Duodenal mucosa (tissue), 2 donors: Measurements from ENCODE around the gene CP.
A peak's percentile ranks its signal among the peaks of the same experiment; 100 is the strongest.
"Not testable (repeated sequence)": the region's sequence is repeated elsewhere in the genome, so short reads cannot be mapped to it uniquely, and the experiment has no call there.

Source experiments
- H3K27ac ChIP-seq: one replicate; pipeline ENCODE4 v1.7.0; 2013; ENCODE audit warnings: low read depth, low read length
- H3K27me3 ChIP-seq, 2 donors: one replicate each; pipeline ENCODE4 v1.7.0; 2013; ENCODE audit warnings: low read length in 2 of 2, control low read depth in 1 of 2; ENCODE audit not compliant: insufficient read depth in 2 of 2, control insufficient read depth in 1 of 2
- H3K36me3 ChIP-seq, 2 donors: one replicate each; pipeline ENCODE4 v1.7.0; 2013; ENCODE audit warnings: low read length in 2 of 2, control low read depth in 1 of 2; ENCODE audit not compliant: insufficient read depth in 2 of 2, control insufficient read depth in 1 of 2
- H3K4me1 ChIP-seq, 2 donors: one replicate each; pipeline ENCODE4 v1.7.0; 2013; ENCODE audit warnings: low read length in 2 of 2, control low read depth in 1 of 2; ENCODE audit not compliant: insufficient read depth in 2 of 2, control insufficient read depth in 1 of 2
- H3K4me3 ChIP-seq, 2 donors: one replicate each; pipeline ENCODE4 v1.7.0; 2013; ENCODE audit warnings: low read length in 2 of 2, low read depth in 1 of 2
- H3K9ac ChIP-seq, 2 donors: one replicate each; pipeline ENCODE4 v1.7.0; 2013; ENCODE audit warnings: low read length in 2 of 2, low read depth in 1 of 2
- H3K9me3 ChIP-seq, 2 donors: one replicate each; pipeline ENCODE4 v1.7.0; 2013; ENCODE audit warnings: low read length in 2 of 2, control low read depth in 1 of 2; ENCODE audit not compliant: control insufficient read depth in 1 of 2

Gene CP

GRCh38 chr3:149247929-149248691, 26.5 kb upstream of the CP start:
- Histone ChIP-seq H3K36me3 (no peaks in the 10 kb centered on the region), H3K27me3 (no peaks in the 10 kb centered on the region), H3K4me1 (peaks cover 13 to 18% of the 10 kb centered on the region in 2 donors), H3K9ac (no peak overlapping the region), H3K4me3 (no peak overlapping the region), H3K9me3 (no peaks in the 10 kb centered on the region), H3K27ac (peak overlapping the region; percentile 18)

DNA sequence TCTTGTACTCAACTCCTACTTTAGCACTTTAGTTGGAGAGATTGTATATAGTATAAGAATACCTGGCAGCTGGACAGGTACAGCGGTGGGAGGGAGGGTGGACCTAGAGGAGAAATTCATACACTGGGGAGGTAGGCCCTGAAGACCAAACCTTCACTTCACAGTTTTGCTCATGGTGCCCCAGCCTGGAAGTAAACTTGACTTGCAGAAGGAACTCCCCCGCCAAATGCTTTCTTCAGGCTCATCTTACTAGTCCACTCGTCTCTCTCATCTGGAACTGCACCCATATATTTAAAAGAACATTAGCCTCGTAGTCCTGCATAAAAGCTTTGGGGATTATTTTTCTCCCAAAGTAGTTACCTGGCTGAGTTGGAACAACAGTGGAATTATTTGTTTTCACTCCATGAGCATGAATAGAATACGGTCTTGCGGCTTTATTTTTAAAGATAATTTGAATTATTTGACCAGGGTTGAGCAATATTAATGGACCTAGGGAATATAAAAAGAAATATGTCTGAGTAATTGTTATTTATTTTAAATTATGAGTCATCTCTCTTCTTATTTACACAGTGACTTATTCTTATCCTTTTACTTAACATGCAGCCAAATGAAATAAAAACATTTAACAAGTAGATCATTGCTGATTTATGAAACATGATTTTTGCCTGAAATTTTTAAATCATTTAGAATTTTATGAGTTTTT, 25.5 kb upstream of the CP start:
- H3K27me3 ChIP-seq, result no peaks in the 10 kb centered on the region
- H3K9ac ChIP-seq, result no peak overlapping the region
- no peaks in the 10 kb centered on the region for H3K9me3 ChIP-seq
- peaks cover 13 to 18% of the 10 kb centered on the region in 2 donors for H3K4me1 ChIP-seq
- no peak overlapping the region for H3K27ac ChIP-seq
- no peaks in the 10 kb centered on the region for H3K36me3 ChIP-seq
- no peak overlapping the region for H3K4me3 ChIP-seq

DNA sequence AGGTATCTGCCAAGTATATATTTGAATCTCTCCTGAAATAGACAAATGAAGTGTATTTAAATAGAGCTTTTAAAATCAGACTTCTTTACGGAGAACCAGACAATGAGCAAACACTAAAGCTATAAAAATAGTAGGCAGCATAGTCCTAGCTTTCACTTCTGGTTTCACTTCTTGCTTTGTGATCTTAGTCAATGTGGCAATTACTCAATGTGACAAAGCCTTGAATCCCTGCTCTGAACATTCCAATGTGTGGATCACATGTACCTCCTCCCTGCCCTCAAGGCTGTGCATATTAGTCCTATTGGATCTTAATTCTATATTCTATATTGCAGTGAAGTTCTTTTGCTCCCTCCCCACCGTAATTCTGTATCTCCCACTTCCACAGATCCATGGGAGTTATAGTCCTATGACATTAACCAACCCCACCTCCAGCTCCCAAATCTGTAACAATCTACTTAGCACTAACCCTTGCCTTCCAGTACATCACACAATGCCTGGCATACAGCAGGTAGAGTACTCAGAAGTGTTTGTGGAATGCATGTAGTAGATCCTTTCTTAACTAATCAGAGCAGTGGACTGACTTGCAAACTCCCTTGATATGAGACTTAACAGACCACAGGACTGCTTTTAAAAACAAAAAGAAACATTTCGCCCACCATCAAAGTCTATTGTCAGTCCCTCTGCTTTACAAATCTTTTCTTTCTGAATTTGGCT, 24.3 kb upstream of the CP start:
- H3K27me3 ChIP-seq, result no peaks in the 10 kb centered on the region
- peaks cover 13 to 18% of the 10 kb centered on the region in 2 donors for H3K4me1 ChIP-seq
- no peaks in the 10 kb centered on the region for H3K9me3 ChIP-seq
- H3K9ac ChIP-seq, result no peak overlapping the region
- peak overlapping the region in 1 of 2 donors; percentile 30 for H3K4me3 ChIP-seq
- no peaks in the 10 kb centered on the region for H3K36me3 ChIP-seq
- no peak overlapping the region for H3K27ac ChIP-seq

DNA sequence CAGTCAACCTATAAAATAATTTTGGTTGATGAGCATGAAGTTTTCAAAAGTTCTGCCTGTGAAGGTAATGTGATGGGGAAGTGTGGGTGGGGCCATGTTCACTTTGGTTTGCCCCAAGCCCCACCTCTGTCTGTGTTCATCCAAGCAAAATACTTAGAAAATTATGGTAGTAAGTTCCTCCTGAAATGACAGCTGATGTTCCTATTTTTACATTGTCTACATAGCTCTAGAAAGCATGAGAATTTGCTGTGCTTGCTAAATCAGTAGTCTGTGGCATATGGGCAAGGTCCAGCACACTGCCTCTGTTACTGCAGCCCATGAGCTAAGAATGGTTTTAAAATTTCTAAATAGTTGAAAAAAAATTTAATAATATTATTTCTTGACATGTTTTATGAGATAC, 21.9 kb upstream of the CP start:
- Histone ChIP-seq H3K4me1 (peaks cover 13 to 18% of the 10 kb centered on the region in 2 donors), H3K4me3 (no peak overlapping the region), H3K27ac (no peak overlapping the region), H3K36me3 (no peaks in the 10 kb centered on the region), H3K27me3 (no peaks in the 10 kb centered on the region), H3K9me3 (no peaks in the 10 kb centered on the region), H3K9ac (no peak overlapping the region)

GRCh38 chr3:149239357-149239936, 17.8 kb upstream of the CP start:
- Histone ChIP-seq H3K9me3 (no peaks in the 10 kb centered on the region), H3K36me3 (no peaks in the 10 kb centered on the region), H3K9ac (no peak overlapping the region), H3K4me3 (no peak overlapping the region), H3K4me1 (peaks cover 16 to 17% of the 10 kb centered on the region in 2 donors), H3K27me3 (no peaks in the 10 kb centered on the region), H3K27ac (no peak overlapping the region)

GRCh38 chr3:149238268-149238667, 16.6 kb upstream of the CP start:
- H3K27ac ChIP-seq, H3K4me3 ChIP-seq: not testable (repeated sequence)

DNA sequence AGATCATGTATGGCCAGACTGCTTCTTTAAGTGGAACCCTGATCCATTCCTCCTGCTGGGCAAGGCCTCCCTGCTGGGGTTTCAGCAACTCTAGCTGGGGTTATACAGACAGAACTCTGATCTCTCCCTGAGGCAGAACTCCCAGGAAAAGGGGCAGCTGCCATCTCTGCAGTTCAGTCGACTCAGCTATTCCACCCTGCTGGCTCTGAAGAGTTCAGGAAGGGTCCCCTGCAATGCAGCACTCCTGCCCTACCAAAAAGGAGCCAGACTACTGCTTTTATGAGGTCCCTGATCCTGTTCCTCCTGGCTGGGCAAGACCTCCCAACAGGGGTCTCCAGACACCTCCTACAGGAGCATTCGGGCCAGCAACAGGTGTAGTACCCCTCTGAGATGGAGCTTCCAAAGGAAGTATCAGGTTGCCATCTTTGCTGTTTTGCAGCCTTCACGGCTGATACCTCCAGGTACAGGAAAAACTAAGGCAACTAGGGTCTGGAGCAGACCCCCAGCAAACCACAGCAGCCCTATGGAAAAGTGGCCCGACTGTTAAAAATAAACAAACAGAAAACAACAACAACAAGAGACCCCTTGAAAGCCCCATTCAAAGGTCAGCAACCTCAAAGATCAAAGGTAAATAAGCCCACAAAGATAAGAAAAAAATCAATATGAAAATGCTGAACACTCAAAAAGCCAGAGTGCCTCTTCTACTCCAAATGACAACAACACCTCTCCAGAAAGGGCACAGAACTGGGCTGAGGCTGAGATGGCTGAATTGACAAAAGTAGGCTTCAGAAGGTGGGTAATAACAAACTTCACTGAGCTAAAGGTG, 14.2 kb upstream of the CP start:
- H3K27ac ChIP-seq, result no peak overlapping the region
- no peaks in the 10 kb centered on the region for H3K27me3 ChIP-seq
- H3K9me3 ChIP-seq, result no peaks in the 10 kb centered on the region
- H3K4me3 ChIP-seq, result no peak overlapping the region
- H3K36me3 ChIP-seq, result no peaks in the 10 kb centered on the region
- H3K4me1 ChIP-seq, result peaks cover 16 to 17% of the 10 kb centered on the region in 2 donors
- H3K9ac ChIP-seq, result no peak overlapping the region

More at GRCh38 chr3:149238268-149238667, 16.6 kb upstream of the CP start:
- H3K36me3 ChIP-seq, H3K9ac ChIP-seq, H3K27me3 ChIP-seq, H3K9me3 ChIP-seq: not testable (repeated sequence)
- H3K4me1 ChIP-seq, result peaks cover 16 to 17% of the 10 kb centered on the region in 2 donors

- no peaks in the 10 kb centered on the region for H3K9me3 ChIP-seq
- H3K4me1 ChIP-seq, result peaks cover 16 to 17% of the 10 kb centered on the region in 2 donors
- no peaks in the 10 kb centered on the region for H3K27me3 ChIP-seq
- H3K4me3 ChIP-seq, result no peak overlapping the region
- no peaks in the 10 kb centered on the region for H3K36me3 ChIP-seq
- H3K9ac ChIP-seq, result no peak overlapping the region
- H3K27ac ChIP-seq, result no peak overlapping the region
Measured at GRCh38 chr3:149234671-149235245, 13.1 kb upstream of the CP start.

DNA sequence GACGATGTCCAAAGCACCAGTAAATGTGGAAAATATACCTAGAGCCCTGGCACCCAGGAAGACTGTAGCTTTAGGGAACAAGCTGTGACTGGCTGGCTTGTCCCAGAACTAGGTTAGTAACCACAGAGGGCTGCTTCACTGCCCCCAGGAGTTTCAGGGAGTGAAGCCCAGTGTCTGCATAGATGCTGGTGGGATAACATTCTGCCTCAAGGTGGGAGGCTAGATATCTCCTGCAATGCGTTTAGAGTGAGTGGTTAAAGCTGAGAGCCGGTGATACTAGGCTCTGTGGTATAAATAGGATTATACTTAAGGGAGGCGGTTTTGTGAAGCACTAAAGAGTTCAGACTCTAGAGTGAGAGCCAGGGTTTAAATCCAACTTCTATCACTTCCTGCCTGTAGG, 11.7 kb upstream of the CP start:
- H3K27ac ChIP-seq, result no peak overlapping the region
- no peaks in the 10 kb centered on the region for H3K27me3 ChIP-seq

More for the DNA sequence above, 11.7 kb upstream of the CP start:
- Histone ChIP-seq H3K36me3 (no peaks in the 10 kb centered on the region), H3K9ac (no peak overlapping the region), H3K4me1 (peaks cover 16 to 17% of the 10 kb centered on the region in 2 donors), H3K9me3 (no peaks in the 10 kb centered on the region), H3K4me3 (no peak overlapping the region)
